ENCODE data around the gene TICAM1.

GRCh38 chr19:4802711-4803110 lies 28.8 kb downstream of the TICAM1 start:
- no peak for TF ChIP-seq YY1 (IDR thresholded peaks at IDR 0.05; ENCODE audit: insufficient read depth, insufficient read length)
- no peak for TF ChIP-seq ZNF274 (IDR thresholded peaks at IDR 0.05; ENCODE audit: low read depth, low read length)

All from NT2/D1 (cell line).